Heart left ventricle (tissue), 16 donors: Measurements from ENCODE around the gene EP400. TPM values are rescaled to one million over a fixed set of nuclear protein-coding genes. Genes with fewer than 3 reads are reported as not detected.

Experiments
- ATAC-seq, 4 donors: fragments of 200-7000 bp; cut with Tn5 transposase; one replicate each; pipeline ENCODE4 v1.9.1; 2020 to 2022; ENCODE audit warnings: moderate library complexity in 4 of 4, mild to moderate bottlenecking in 3 of 4, moderate number of reproducible peaks in 1 of 4
- DNase-seq, 5 donors: peaks; one replicate each; pipeline ENCODE4 v3.0.0-alpha.2; 2020
- H3K27ac ChIP-seq, 12 donors: fragments of 200-600 bp; sonication (generic) in 4 of 12; one replicate each; pipeline versions ENCODE4 v1.5.0 to v1.8.0; 2016 to 2022; ENCODE audit warnings: mild to moderate bottlenecking in 2 of 12
- H3K27me3 ChIP-seq, 9 donors: fragments of 200-600 bp; sonication (generic) in 2 of 9; one replicate each; pipeline versions ENCODE4 v1.5.1 to v1.8.0; 2016 to 2022; ENCODE audit warnings: mild to moderate bottlenecking in 3 of 9
- H3K36me3 ChIP-seq, 9 donors: fragments of 200-600 bp; sonication (generic) in 2 of 9; one replicate each; pipeline versions ENCODE4 v1.5.0 to v1.8.0; 2018 to 2022; ENCODE audit warnings: mild to moderate bottlenecking in 2 of 9
- H3K4me1 ChIP-seq, 12 donors: fragments of 200-600 bp; sonication (generic) in 4 of 12; one replicate each; pipeline versions ENCODE4 v1.5.0 to v1.8.0; 2016 to 2022; ENCODE audit warnings: mild to moderate bottlenecking in 3 of 12
- H3K4me3 ChIP-seq, 12 donors: fragments of 200-600 bp; sonication (generic) in 4 of 12; one replicate each; pipeline versions ENCODE4 v1.5.0 to v1.8.0; 2017 to 2022; ENCODE audit warnings: mild to moderate bottlenecking in 9 of 12, moderate library complexity in 4 of 12
- H3K9me3 ChIP-seq, 12 donors: fragments of 200-600 bp; sonication (generic) in 4 of 12; one replicate each; pipeline versions ENCODE4 v1.5.0 to v1.8.0; 2016 to 2022; ENCODE audit warnings: mild to moderate bottlenecking in 1 of 12
- CTCF ChIP-seq, 12 donors: fragments of 200-600 bp; sonication (generic) in 4 of 12; IDR thresholded peaks; one replicate each; pipeline versions ENCODE4 v1.5.0 to v1.8.0; 2018 to 2022; ENCODE audit warnings: antibody characterized with exemption in 12 of 12, mild to moderate bottlenecking in 5 of 12
- POLR2A ChIP-seq, 2 donors: fragments of 450-650 bp; IDR thresholded peaks; one replicate each; pipeline ENCODE4 v1.6.1; 2017; ENCODE audit warnings: antibody characterized with exemption in 2 of 2, mild to moderate bottlenecking in 2 of 2, moderate library complexity in 2 of 2
- WGBS, 4 donors: extraction: QIAGEN DNeasy Blood & Tissue Kit in 2 of 4; methylation state at CpG; one replicate each; pipeline versions ENCODE4 v1.1.5 to v1.1.7; 2013 to 2018; 5-methylcytosine and 5-hydroxymethylcytosine counted together
- intact Hi-C, 10 donors: fragments of 100-400 bp; cut with DNase I; formaldehyde crosslinking; loops; one replicate each; pipeline versions ENCODE4 v1.11.1 to v1.14.2; 2022
- polyA plus RNA-seq, 2 donors: library from polyadenylated mRNA; stranded (reverse); fragments of 200-250 nt; gene quantifications; one replicate each; pipeline ENCODE4 v1.2.3, GENCODE V29; 2013
- total RNA-seq, 9 donors: library from RNA; depleted of rRNA in 2 of 9; stranded (reverse); fragments of >200 nt in 2 of 9; fragmentation: NEBNext Ultra II Directional in 3 of 9; extraction: Animal tissue kit (Norgen Biotek cat#: 25700) in 3 of 9; gene quantifications; one replicate each; pipeline versions ENCODE4 v1.1.0 to v1.2.4, GENCODE V29; 2016 to 2023
- donor health status: ischemic (EF 13 %, LVEDD 7.1; RV severe dilation, severe dysfunction).
- donor health status: healthy with polysubstance abuse.
- donor health status: DM: no; HTN: yes; CAD: no.
- donor health status: DM: no; HTN: no; CAD: no.
- donor health status: ischemic (EF 25% LVEDD 6.9; RV normal size, moderate dysfunction).
- donor health status: ischemic (EF 25% LVEDD 5.7; RV mildly dilated, moderate dysfunction).
- donor health status: healthy.
- donor health status: DM: yes; HTN: yes; CAD: no.
- donor health status: ischemic (EF 35%, LVEDD 5.7; RV mildly dilated, moderate dysfunction).
- donor health status: nonischemic (EF 11% LVEDD 7.7; RV severe dilation, severe dysfunction).
- donor health status: DM: yes; HTN: yes; CAD: no.
- donor health status: PGD.
- donor health status: ischemic (EF 29% LVEDD 5.4; RV normal size, mild dysfunction).
- donor health status: nonischemic (EF 23%, LVEDD 6.1; RV moderate dilation, normal function).

Gene EP400
- total and polyA plus RNA-seq, 11 donors = 9.8 to 27.8 (median 13.5) TPM

- DNase-seq (peak in 1 of 5 donors; percentile 6), ATAC-seq (no peak)
- 89 to 92% (median 90%) methylated on average over 8 of the region's 8 CpGs for WGBS, 4 donors
- Histone ChIP-seq H3K27ac (no peak overlapping the region), H3K36me3 (peaks cover 0 to 88% (median 50%) of the 10 kb centered on the region in 9 donors), H3K4me3 (no peak overlapping the region), H3K9me3 (no peaks in the 10 kb centered on the region), H3K4me1 (no peaks in the 10 kb centered on the region), H3K27me3 (no peaks in the 10 kb centered on the region)
- intact Hi-C loops = loop anchor here in 4 of 10 donors (10.0 kb wide), 4 partner anchors 85 to 225 kb away; partner anchors contain the start of gene SFSWAP (in 1 of the 4)
- no peak for TF ChIP-seq POLR2A (IDR thresholded peaks at IDR 0.05)
- no peak for TF ChIP-seq CTCF (IDR thresholded peaks at IDR 0.05)
Measured at GRCh38 chr12:131940141-131940547, 9.6 kb upstream of the EP400 start.

GRCh38 chr12:131941116-131941986 lies 8.4 kb upstream of the EP400 start:
- Histone ChIP-seq H3K27me3 (no peaks in the 10 kb centered on the region), H3K4me1 (no peaks in the 10 kb centered on the region), H3K9me3 (no peaks in the 10 kb centered on the region), H3K4me3 (no peak overlapping the region), H3K36me3 (peaks cover 0 to 77% (median 46%) of the 10 kb centered on the region in 9 donors), H3K27ac (no peak overlapping the region)
- TF ChIP-seq POLR2A (IDR thresholded peaks at IDR 0.05) (no peak), CTCF (IDR thresholded peaks at IDR 0.05) (no peak)
- intact Hi-C loops = loop anchor here in 4 of 10 donors (10.0 kb wide), 4 partner anchors 87 to 227 kb away; partner anchors contain the start of gene SFSWAP (in 1 of the 4)
- ATAC-seq (no peak), DNase-seq (peak in 1 of 5 donors; percentile 16)
- 94 to 97% (median 95%) methylated on average over 30 to 46 of the region's 46 CpGs for WGBS, 4 donors

GRCh38 chr12:131941987-131942341 lies 7.8 kb upstream of the EP400 start:
- H3K4me1 ChIP-seq = no peaks in the 10 kb centered on the region
- no peaks in the 10 kb centered on the region for H3K9me3 ChIP-seq
- WGBS, 4 donors = 93 to 97% (median 94%) methylated on average over 6 to 7 of the region's 7 CpGs
- peaks cover 0 to 75% (median 46%) of the 10 kb centered on the region in 9 donors for H3K36me3 ChIP-seq
- no peak for ATAC-seq
- no peak overlapping the region for H3K27ac ChIP-seq
- TF ChIP-seq POLR2A (IDR thresholded peaks at IDR 0.05) = no peak
- no peak for TF ChIP-seq CTCF (IDR thresholded peaks at IDR 0.05)
- H3K27me3 ChIP-seq = no peaks in the 10 kb centered on the region
- peak in 1 of 5 donors; percentile 9 for DNase-seq
- intact Hi-C loops = loop anchor here in 4 of 10 donors (10.0 kb wide), 4 partner anchors 87 to 227 kb away; partner anchors contain the start of gene SFSWAP (in 1 of the 4)
- no peak overlapping the region for H3K4me3 ChIP-seq

- 93 to 96% (median 94%) methylated on average over 12 of the region's 12 CpGs for WGBS, 4 donors
Measured at GRCh38 chr12:131942671-131943070, 7.1 kb upstream of the EP400 start.

More at GRCh38 chr12:131942671-131943070, 7.1 kb upstream of the EP400 start:
- H3K36me3 ChIP-seq = peaks cover 0 to 73% (median 42%) of the 10 kb centered on the region in 9 donors
- TF ChIP-seq CTCF (IDR thresholded peaks at IDR 0.05) (no peak), POLR2A (IDR thresholded peaks at IDR 0.05) (no peak)
- no peaks in the 10 kb centered on the region for H3K9me3 ChIP-seq
- no peaks in the 10 kb centered on the region for H3K27me3 ChIP-seq
- H3K4me3 ChIP-seq = no peak overlapping the region
- peaks cover 0 to 4% (median 0%) of the 10 kb centered on the region in 12 donors for H3K4me1 ChIP-seq
- DNase-seq = peak in 1 of 5 donors; percentile 10
- no peak for ATAC-seq
- no peak overlapping the region for H3K27ac ChIP-seq
- intact Hi-C loops = loop anchor here in 4 of 10 donors (10.0 kb wide), 4 partner anchors 88 to 228 kb away; partner anchors contain the start of gene SFSWAP (in 1 of the 4)
